BLaER1 (cell line): Measurements from ENCODE around the gene APOE.
"Not testable (repeated sequence)": the region's sequence is repeated elsewhere in the genome, so short reads cannot be mapped to it uniquely, and the experiment has no call there.

Experiments used
- H3K27ac ChIP-seq: shearing (Covaris generic); formaldehyde crosslinking; 2 replicates; pipeline ENCODE4 v1.8.1; 2022
- H3K27me3 ChIP-seq: shearing (Covaris generic); formaldehyde crosslinking; 2 replicates; pipeline ENCODE4 v1.8.1; 2022
- H3K36me3 ChIP-seq: shearing (Covaris generic); formaldehyde crosslinking; 2 replicates; pipeline ENCODE4 v1.8.1; 2022
- H3K4me1 ChIP-seq: shearing (Covaris generic); formaldehyde crosslinking; 2 replicates; pipeline ENCODE4 v1.8.1; 2022
- H3K4me2 ChIP-seq: shearing (Covaris generic); formaldehyde crosslinking; 2 replicates; pipeline ENCODE4 v1.8.1; 2022
- H3K4me3 ChIP-seq: shearing (Covaris generic); formaldehyde crosslinking; 2 replicates; pipeline ENCODE4 v1.8.1; 2022
- H3K9ac ChIP-seq: shearing (Covaris generic); formaldehyde crosslinking; 2 replicates; pipeline ENCODE4 v1.8.1; 2022
- H3K9me3 ChIP-seq: shearing (Covaris generic); formaldehyde crosslinking; 2 replicates; pipeline ENCODE4 v1.8.1; 2022
- H4K20me1 ChIP-seq: shearing (Covaris generic); formaldehyde crosslinking; 2 replicates; pipeline ENCODE4 v1.8.1; 2022
- Cebpa-rat ChIP-seq: shearing (Covaris generic); IDR thresholded peaks from 2 replicates; pipeline ENCODE4 v1.8.1; 2022

The APOE gene

DNA sequence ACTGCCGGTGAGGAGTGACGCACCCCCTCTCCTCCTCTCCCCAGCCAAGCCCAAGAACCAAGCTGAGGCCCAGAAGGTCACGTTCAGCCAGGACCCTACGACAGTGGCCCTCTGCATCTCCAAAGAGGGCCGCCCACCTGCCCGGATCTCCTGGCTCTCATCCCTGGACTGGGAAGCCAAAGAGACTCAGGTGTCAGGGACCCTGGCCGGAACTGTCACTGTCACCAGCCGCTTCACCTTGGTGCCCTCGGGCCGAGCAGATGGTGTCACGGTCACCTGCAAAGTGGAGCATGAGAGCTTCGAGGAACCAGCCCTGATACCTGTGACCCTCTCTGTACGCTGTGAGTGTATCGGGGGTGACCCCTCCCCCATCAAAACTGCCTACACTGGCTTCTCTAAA is 33.8 kb upstream of the APOE start:
- TF ChIP-seq Cebpa-rat: no peak
- Histone ChIP-seq H3K4me1 (peaks cover 23% of the 10 kb centered on the region), H3K9ac (no peak overlapping the region), H4K20me1 (0 out of 2 replicates have a peak, but pooled peaks cover 25% of the 10 kb centered on the region), H3K4me2 (no peak overlapping the region), H3K27me3 (no peaks in the 10 kb centered on the region), H3K9me3 (0 out of 2 replicates have a peak, but pooled peaks cover 7% of the 10 kb centered on the region), H3K27ac (no peak overlapping the region), H3K36me3 (peaks cover 96% of the 10 kb centered on the region), H3K4me3 (no peak overlapping the region)

- no peak for TF ChIP-seq Cebpa-rat
- Histone ChIP-seq H3K27ac (no peak overlapping the region), H4K20me1 (0 out of 2 replicates have a peak, but pooled peaks cover 29% of the 10 kb centered on the region), H3K9me3 (0 out of 2 replicates have a peak, but pooled peaks cover 4% of the 10 kb centered on the region), H3K27me3 (no peaks in the 10 kb centered on the region), H3K9ac (no peak overlapping the region), H3K36me3 (peaks cover 96% of the 10 kb centered on the region), H3K4me3 (no peak overlapping the region), H3K4me2 (peak overlapping the region; percentile 44), H3K4me1 (peaks cover 31% of the 10 kb centered on the region)
Observed at GRCh38 chr19:44872661-44873060, 32.9 kb upstream of the APOE start.

DNA sequence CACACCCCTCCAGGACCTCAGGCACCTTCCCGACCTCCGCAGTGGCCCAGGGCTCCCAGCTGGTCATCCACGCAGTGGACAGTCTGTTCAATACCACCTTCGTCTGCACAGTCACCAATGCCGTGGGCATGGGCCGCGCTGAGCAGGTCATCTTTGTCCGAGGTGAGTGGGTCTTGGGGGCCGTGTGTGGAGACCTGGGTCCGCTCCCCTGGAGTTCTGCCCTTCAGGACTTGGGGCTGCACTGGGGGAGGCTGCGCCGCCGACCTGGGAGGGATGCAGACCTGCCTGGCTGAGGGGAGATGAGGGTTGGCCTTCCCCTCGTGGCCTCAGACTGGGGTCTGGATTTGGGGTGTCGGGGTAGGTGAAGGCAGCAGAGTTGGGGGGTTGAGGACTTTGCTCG is 31.3 kb upstream of the APOE start:
- TF ChIP-seq Cebpa-rat: no peak

DNA sequence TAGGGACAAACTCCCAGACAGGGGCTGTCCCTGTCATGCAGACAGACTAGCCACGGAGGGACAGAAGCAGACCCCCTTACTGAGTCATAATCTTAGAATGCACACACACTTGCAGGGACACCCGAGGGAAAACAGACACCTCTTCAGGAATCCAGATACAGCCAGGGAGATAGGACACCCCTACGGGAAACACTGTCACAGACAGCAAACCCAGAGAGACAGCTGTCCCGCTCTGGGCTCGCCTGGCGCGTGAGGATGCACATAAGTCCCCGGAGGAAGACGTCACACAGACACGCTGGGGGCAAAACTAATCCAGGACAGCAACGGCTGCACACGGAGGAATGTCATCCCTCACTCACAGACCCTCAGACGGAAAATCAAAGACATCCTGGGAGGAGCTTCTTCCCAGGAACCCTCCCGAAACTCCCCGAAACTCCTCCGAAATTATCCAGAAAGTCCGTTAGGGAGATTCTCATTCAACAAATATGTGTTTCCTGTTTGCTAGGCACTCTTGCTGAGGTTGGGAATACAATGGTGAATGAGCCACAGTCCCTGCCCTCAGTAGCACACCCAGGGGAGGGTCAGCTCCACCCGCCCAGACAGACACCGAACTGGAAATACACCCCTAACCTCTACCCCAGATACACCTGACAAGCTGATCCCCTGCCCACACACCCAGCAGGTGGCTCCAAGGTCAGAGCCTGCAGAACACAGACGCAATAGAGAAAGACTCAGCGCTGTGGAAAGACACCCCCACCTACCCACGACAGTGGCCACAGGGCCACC is 29.7 kb upstream of the APOE start:
- H3K9ac ChIP-seq: no peak overlapping the region
- no peak overlapping the region for H3K27ac ChIP-seq
- TF ChIP-seq Cebpa-rat: no peak
- H3K27me3 ChIP-seq: no peaks in the 10 kb centered on the region
- H3K36me3 ChIP-seq: peaks cover 90% of the 10 kb centered on the region
- H4K20me1 ChIP-seq: 0 out of 2 replicates have a peak, but pooled peaks cover 20% of the 10 kb centered on the region
- H3K9me3 ChIP-seq: no peaks in the 10 kb centered on the region
- H3K4me1 ChIP-seq: peaks cover 45% of the 10 kb centered on the region
- no peak overlapping the region for H3K4me3 ChIP-seq
- no peak overlapping the region for H3K4me2 ChIP-seq

More for the DNA sequence above, 31.3 kb upstream of the APOE start:
- H3K4me3 ChIP-seq: no peak overlapping the region
- H3K36me3 ChIP-seq: peaks cover 98% of the 10 kb centered on the region
- H4K20me1 ChIP-seq: 0 out of 2 replicates have a peak, but pooled peaks cover 29% of the 10 kb centered on the region
- H3K9ac ChIP-seq: no peak overlapping the region
- H3K27ac ChIP-seq: no peak overlapping the region
- H3K4me2 ChIP-seq: no peak overlapping the region
- H3K9me3 ChIP-seq: no peaks in the 10 kb centered on the region
- H3K27me3 ChIP-seq: no peaks in the 10 kb centered on the region
- peaks cover 40% of the 10 kb centered on the region for H3K4me1 ChIP-seq

DNA sequence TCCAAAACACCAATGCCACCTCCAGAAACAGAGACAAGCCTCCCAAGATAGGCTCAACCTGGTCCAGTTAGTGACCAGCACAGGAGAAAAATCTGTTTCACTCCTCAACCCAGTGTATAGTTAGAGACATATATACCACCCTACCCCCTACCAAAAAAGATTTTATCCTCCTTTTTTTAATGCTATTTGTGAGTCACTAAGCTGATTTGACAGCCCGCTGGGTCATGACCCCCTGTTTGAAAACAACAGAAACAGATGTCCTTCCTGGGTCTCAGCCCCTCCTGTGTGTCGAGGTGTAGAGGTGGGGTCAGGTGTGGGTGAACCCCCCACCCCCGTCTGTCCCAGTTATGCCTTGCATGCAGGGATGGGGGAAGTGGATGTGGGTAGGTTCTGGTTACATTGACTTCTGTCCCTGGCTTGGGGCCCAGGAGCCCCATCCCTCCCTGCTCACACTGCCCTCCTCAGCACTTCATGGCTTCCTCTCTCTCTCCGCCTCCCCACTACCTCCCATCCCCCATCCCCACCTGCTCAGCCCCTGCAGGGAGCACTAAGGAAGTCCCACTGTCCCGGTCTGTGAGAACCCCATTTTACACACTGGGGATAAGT is 28.6 kb upstream of the APOE start:
- peaks cover 45% of the 10 kb centered on the region for H3K4me1 ChIP-seq
- H3K4me3 ChIP-seq: no peak overlapping the region
- H3K4me2 ChIP-seq: peak overlapping the region; percentile 62
- H3K9me3 ChIP-seq: no peaks in the 10 kb centered on the region
- peaks cover 83% of the 10 kb centered on the region for H3K36me3 ChIP-seq
- H3K27me3 ChIP-seq: no peaks in the 10 kb centered on the region
- H3K9ac ChIP-seq: peak overlapping the region; percentile 60
- H4K20me1 ChIP-seq: 0 out of 2 replicates have a peak, but pooled peaks cover 10% of the 10 kb centered on the region
- H3K27ac ChIP-seq: peak overlapping the region; percentile 49
- no peak for TF ChIP-seq Cebpa-rat

GRCh38 chr19:44878120-44878865 is 27.3 kb upstream of the APOE start:
- no peak for TF ChIP-seq Cebpa-rat
- peaks cover 34% of the 10 kb centered on the region for H3K4me1 ChIP-seq
- H3K36me3 ChIP-seq: peaks cover 84% of the 10 kb centered on the region
- H3K4me3 ChIP-seq: no peak overlapping the region
- H3K27me3 ChIP-seq: no peaks in the 10 kb centered on the region
- H3K9me3 ChIP-seq: no peaks in the 10 kb centered on the region
- H4K20me1 ChIP-seq: 0 out of 2 replicates have a peak, but pooled peaks cover 6% of the 10 kb centered on the region
- H3K4me2 ChIP-seq: no peak overlapping the region
- H3K9ac ChIP-seq: no peak overlapping the region
- no peak overlapping the region for H3K27ac ChIP-seq

DNA sequence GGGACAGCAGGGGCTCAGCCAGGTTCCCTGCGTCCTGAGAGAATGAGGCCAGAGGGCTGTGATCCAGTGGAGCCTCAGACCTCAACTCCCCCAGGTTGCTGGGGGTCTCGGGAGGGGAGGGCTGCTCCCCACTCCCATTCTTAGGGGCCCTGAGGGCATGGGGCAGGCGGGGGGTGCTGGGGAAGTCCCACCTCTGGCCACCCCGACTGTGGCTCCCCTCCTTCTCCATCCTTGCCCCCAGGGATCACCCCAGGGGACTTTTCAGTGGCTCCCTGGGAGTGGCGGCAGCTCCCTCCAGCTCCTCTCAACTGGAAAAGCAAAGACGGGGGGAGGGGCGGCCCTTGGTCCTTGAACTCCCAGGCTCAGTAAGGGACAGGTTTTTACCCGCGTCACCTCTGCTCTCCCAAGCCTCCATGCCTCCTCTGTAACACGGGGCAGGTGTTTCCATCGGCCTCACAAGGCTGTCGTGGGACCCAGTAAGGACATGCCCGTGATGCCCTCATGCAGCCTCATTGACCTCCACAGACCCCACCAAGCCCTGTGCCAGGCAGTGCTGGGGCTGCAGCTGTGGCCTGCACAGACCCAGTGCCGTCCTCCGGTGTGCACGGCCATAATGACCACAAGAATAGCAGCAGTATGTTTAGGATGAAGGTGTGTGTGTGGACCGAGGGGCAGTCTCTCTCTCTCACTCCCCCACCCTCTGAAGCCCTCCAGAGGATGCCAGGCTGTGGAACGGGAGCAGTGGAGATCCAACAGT is 26.1 kb upstream of the APOE start:
- no peak overlapping the region for H3K4me3 ChIP-seq
- TF ChIP-seq Cebpa-rat: no peak
- peak overlapping the region; percentile 46 for H3K27ac ChIP-seq
- peaks cover 80% of the 10 kb centered on the region for H3K36me3 ChIP-seq
- 0 out of 2 replicates have a peak, but pooled peaks cover 6% of the 10 kb centered on the region for H4K20me1 ChIP-seq
- no peaks in the 10 kb centered on the region for H3K27me3 ChIP-seq
- peak overlapping the region; percentile 29; the same call in 1 of the 2 replicates for H3K9ac ChIP-seq
- peak overlapping the region; percentile 54 for H3K4me2 ChIP-seq
- peaks cover 31% of the 10 kb centered on the region for H3K4me1 ChIP-seq
- H3K9me3 ChIP-seq: no peaks in the 10 kb centered on the region

DNA sequence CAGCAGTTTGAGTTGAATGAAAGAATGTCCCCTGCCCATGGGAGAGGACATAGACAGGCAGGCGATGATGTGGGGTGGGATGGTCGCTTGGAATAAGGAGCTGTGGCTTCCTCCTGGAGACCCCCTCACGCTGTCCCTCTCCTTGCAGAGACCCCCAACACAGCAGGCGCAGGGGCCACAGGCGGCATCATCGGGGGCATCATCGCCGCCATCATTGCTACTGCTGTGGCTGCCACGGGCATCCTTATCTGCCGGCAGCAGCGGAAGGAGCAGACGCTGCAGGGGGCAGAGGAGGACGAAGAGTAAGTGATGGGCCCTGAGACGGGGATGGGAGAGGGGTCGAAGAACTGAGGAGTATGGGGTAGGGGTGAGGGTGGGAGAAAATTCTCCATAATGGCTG is 23.5 kb upstream of the APOE start:
- Histone ChIP-seq H3K4me3 (no peak overlapping the region), H3K9ac (no peak overlapping the region), H3K36me3 (peaks cover 79% of the 10 kb centered on the region), H3K4me2 (no peak overlapping the region), H3K4me1 (peaks cover 20% of the 10 kb centered on the region), H4K20me1 (0 out of 2 replicates have a peak, but pooled peaks cover under 1% of the 10 kb centered on the region), H3K9me3 (no peaks in the 10 kb centered on the region), H3K27me3 (no peaks in the 10 kb centered on the region), H3K27ac (no peak overlapping the region)
- no peak for TF ChIP-seq Cebpa-rat

- H3K27me3 ChIP-seq, H3K4me3 ChIP-seq: not testable (repeated sequence)
- H3K36me3 ChIP-seq: peaks cover 79% of the 10 kb centered on the region
Observed at GRCh38 chr19:44882619-44883397, 22.8 kb upstream of the APOE start.

More at GRCh38 chr19:44882619-44883397, 22.8 kb upstream of the APOE start:
- H3K4me2 ChIP-seq, H3K9ac ChIP-seq, H3K9me3 ChIP-seq, H4K20me1 ChIP-seq, H3K27ac ChIP-seq: not testable (repeated sequence)
- H3K4me1 ChIP-seq: peaks cover 13% of the 10 kb centered on the region
